ENCODE data around the gene SEMA3A.

GRCh38 chr7:84216472-84216871, 21.9 kb upstream of the SEMA3A start:
- TF ChIP-seq CSDC2 (CRISPR knock-in tag; IDR thresholded peaks at IDR 0.05): no peak
- no peak for TF ChIP-seq ZNF565 (CRISPR knock-in tag; conservative IDR thresholded peaks at IDR 0.05; ENCODE audit: low read depth)
- TF ChIP-seq ZC3H10 (CRISPR knock-in tag; IDR thresholded peaks at IDR 0.05): no peak
- no peak for TF ChIP-seq OSR1 (CRISPR knock-in tag; IDR thresholded peaks at IDR 0.05)
- TF ChIP-seq TSHZ2 (CRISPR knock-in tag; IDR thresholded peaks at IDR 0.05): no peak
- TF ChIP-seq TOX (CRISPR knock-in tag; IDR thresholded peaks at IDR 0.05; ENCODE audit: borderline replicate concordance): no peak
- no peak; the same call in 1 of the 2 replicates for TF ChIP-seq PATZ1 (CRISPR knock-in tag; IDR thresholded peaks at IDR 0.05; ENCODE audit: borderline replicate concordance)
- no peak for TF ChIP-seq ZFP30 (CRISPR knock-in tag; IDR thresholded peaks at IDR 0.05)
- no peak for TF ChIP-seq CREB5 (CRISPR knock-in tag; IDR thresholded peaks at IDR 0.05; ENCODE audit: low read depth)
- TF ChIP-seq ESRRG (CRISPR knock-in tag; IDR thresholded peaks at IDR 0.05): no peak
- TF ChIP-seq CSRNP3 (CRISPR knock-in tag; IDR thresholded peaks at IDR 0.05): no peak
- no peak for TF ChIP-seq ARNTL (CRISPR knock-in tag; IDR thresholded peaks at IDR 0.05; ENCODE audit: borderline replicate concordance, low read depth)
- TF ChIP-seq SNAI2 (CRISPR knock-in tag; IDR thresholded peaks at IDR 0.05): no peak
